Caco-2 (cell line): ENCODE data around the gene B4GALT4. TPM values are rescaled to one million over a fixed set of nuclear protein-coding genes. Genes with fewer than 3 reads are reported as not detected.

Source experiments
- BruUV-seq: library from RNA; stranded (reverse); fragments of 400-500 nt; replicated peaks from 2 replicates; lab custom pipeline; 2021; lab: Mats Ljungman, UMichigan
- CTCF ChIA-PET: fragments of 300-600 bp; sonication (Branson Sonifier 250); formaldehyde crosslinking; loops from one replicate; lab custom pipeline; 2022; ENCODE audit warnings: antibody characterized with exemption; lab: Charles Lee
- POLR2A ChIA-PET: fragments of 300-600 bp; sonication (Branson Sonifier 250); formaldehyde crosslinking; loops from one replicate; lab custom pipeline; 2022; ENCODE audit warnings: antibody characterized with exemption; lab: Charles Lee
- DNase-seq, 2 experiments: peaks; one replicate each; pipeline versions ENCODE4 v3.0.0 to v3.0.0-alpha.2; 2020 to 2022
- H3K27me3 ChIP-seq: replicated peaks from 2 replicates; pipeline ENCODE4 v1.6.0; 2011; ENCODE audit warnings: low read length; ENCODE audit not compliant: control insufficient read depth, insufficient read depth
- H3K36me3 ChIP-seq: 2 replicates; pipeline ENCODE4 v1.5.1; 2011; ENCODE audit warnings: low read length; ENCODE audit not compliant: control insufficient read depth, insufficient read depth
- H3K4me1 ChIP-seq: fragments of 250-450 bp; sonication (Bioruptor Pico); 2 replicates; pipeline ENCODE4 v1.5.1; 2020; ENCODE audit warnings: mild to moderate bottlenecking
- H3K4me3 ChIP-seq: 2 replicates; pipeline ENCODE4 v1.5.1; 2011; ENCODE audit warnings: low read depth, mild to moderate bottlenecking, control low read depth, low read length
- H3K9me3 ChIP-seq: fragments of 250-450 bp; sonication (Bioruptor Pico); 2 replicates; pipeline ENCODE4 v1.5.1; 2020; ENCODE audit warnings: mild to moderate bottlenecking, moderate library complexity
- H3K27ac Mint-ChIP-seq: one replicate; pipeline ENCODE4 v1.8.0; 2022; ENCODE audit warnings: mixed read lengths; ENCODE audit not compliant: unreplicated experiment
- H3K27me3 Mint-ChIP-seq: one replicate; pipeline ENCODE4 v1.8.0; 2022; ENCODE audit warnings: mixed read lengths; ENCODE audit not compliant: insufficient read depth, unreplicated experiment
- H3K36me3 Mint-ChIP-seq: one replicate; pipeline ENCODE4 v1.8.0; 2022; ENCODE audit warnings: mild to moderate bottlenecking, mixed read lengths; ENCODE audit not compliant: insufficient read depth, unreplicated experiment
- H3K4me1 Mint-ChIP-seq: one replicate; pipeline ENCODE4 v1.8.0; 2022; ENCODE audit warnings: low read depth, mixed read lengths; ENCODE audit not compliant: unreplicated experiment
- H3K4me3 Mint-ChIP-seq: one replicate; pipeline ENCODE4 v1.8.0; 2022; ENCODE audit warnings: mild to moderate bottlenecking, moderate library complexity, mixed read lengths; ENCODE audit not compliant: unreplicated experiment
- H3K9me3 Mint-ChIP-seq: one replicate; pipeline ENCODE4 v1.8.0; 2022; ENCODE audit warnings: mixed read lengths; ENCODE audit not compliant: unreplicated experiment
- intact Hi-C: fragments of 100-400 bp; cut with micrococcal nuclease; formaldehyde crosslinking; loops from one replicate; pipeline ENCODE4 v1.10.0; 2022; ENCODE audit not compliant: unreplicated experiment
- total RNA-seq: library from RNA; stranded (reverse); gene quantifications from 2 replicates; pipeline ENCODE4 v1.2.3, GENCODE V29; 2022
- TF ChIP-seq, protein P1 (sequence below), 2 experiments: fragments of 200-600 bp in 1 of 2; IDR thresholded peaks; 1 replicate in 1 of 2; 2 replicates in 1 of 2; pipeline versions ENCODE4 v1.5.1 to v1.8.0; 2011 to 2022; ENCODE audit warnings: antibody characterized with exemption in 1 of 2, control low read depth in 1 of 2, inconsistent platforms in 1 of 2, low read depth in 1 of 2, low read length in 1 of 2, mild to moderate bottlenecking in 1 of 2, moderate library complexity in 1 of 2; ENCODE audit not compliant: insufficient read depth in 1 of 2, severe bottlenecking in 1 of 2, unreplicated experiment in 1 of 2

The B4GALT4 gene
- total RNA-seq, 1 experiment from 2014 or later = 59.7 TPM

DNA sequence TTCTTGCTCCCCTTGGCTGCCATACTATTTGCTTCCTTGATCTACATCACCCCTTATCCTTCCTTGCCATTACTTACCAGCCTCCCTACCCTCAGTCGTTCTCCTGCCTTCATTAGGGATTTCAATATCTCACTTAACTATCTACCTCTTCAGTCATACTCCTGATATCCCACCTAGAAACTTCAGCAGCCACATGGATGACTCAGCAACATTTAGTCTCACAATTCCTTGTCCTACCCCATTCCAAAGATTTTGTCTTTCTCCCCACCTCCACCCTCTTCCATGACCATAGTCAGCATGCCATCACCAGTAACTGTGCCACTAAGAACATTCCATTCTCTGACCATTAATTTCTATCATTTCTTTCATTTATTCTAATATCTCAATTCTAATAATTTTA is 48.9 kb downstream of the B4GALT4 start:
- Mint-ChIP-seq H3K27me3 (no peaks in the 10 kb centered on the region), H3K36me3 (no peaks in the 10 kb centered on the region), H3K4me3 (no peak overlapping the region), H3K27ac (no peak overlapping the region), H3K9me3 (no peaks in the 10 kb centered on the region), H3K4me1 (peaks cover 14% of the 10 kb centered on the region)
- H3K36me3 ChIP-seq = no peaks in the 10 kb centered on the region
- ChIA-PET POLR2A (no interaction called here), CTCF (no interaction called here)
- H3K4me1 ChIP-seq = peaks cover 20% of the 10 kb centered on the region
- H3K9me3 ChIP-seq = no peaks in the 10 kb centered on the region
- no TSS peak for BruUV-seq
- no peak for DNase-seq
- no peaks in the 10 kb centered on the region for H3K27me3 ChIP-seq
- H3K4me3 ChIP-seq = no peak overlapping the region
- intact Hi-C loops = no loop called here
- TF ChIP-seq, protein P1, sequence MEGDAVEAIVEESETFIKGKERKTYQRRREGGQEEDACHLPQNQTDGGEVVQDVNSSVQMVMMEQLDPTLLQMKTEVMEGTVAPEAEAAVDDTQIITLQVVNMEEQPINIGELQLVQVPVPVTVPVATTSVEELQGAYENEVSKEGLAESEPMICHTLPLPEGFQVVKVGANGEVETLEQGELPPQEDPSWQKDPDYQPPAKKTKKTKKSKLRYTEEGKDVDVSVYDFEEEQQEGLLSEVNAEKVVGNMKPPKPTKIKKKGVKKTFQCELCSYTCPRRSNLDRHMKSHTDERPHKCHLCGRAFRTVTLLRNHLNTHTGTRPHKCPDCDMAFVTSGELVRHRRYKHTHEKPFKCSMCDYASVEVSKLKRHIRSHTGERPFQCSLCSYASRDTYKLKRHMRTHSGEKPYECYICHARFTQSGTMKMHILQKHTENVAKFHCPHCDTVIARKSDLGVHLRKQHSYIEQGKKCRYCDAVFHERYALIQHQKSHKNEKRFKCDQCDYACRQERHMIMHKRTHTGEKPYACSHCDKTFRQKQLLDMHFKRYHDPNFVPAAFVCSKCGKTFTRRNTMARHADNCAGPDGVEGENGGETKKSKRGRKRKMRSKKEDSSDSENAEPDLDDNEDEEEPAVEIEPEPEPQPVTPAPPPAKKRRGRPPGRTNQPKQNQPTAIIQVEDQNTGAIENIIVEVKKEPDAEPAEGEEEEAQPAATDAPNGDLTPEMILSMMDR (IDR thresholded peaks at IDR 0.05; ENCODE audit: insufficient read depth in 1 of 2, low read depth in 1 of 2, low read length in 1 of 2, severe bottlenecking in 1 of 2, unreplicated experiment in 1 of 2) = no peak

DNA sequence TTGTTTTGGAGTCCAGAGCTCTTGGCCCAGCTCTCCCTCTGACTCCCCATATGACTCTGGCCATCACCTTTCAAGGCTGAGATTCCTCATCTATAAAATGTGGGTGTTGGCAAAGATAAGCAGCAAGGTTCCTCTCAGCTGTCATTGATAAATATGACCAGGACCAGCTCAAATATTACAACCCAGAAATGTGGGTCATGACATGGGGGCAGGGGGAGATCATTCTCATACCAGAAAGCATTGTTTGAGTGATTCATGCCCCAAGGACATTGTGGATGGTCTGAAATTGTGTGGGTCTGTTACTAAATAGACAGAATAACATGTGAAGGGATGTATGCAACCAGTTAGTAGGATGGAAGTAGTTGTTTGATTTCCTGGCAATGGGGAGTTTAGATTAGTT is 53.4 kb downstream of the B4GALT4 start:
- ChIA-PET POLR2A (no interaction called here), CTCF (no interaction called here)
- Mint-ChIP-seq H3K9me3 (no peaks in the 10 kb centered on the region), H3K4me1 (peaks cover 35% of the 10 kb centered on the region), H3K27ac (no peak overlapping the region), H3K27me3 (no peaks in the 10 kb centered on the region), H3K36me3 (no peaks in the 10 kb centered on the region), H3K4me3 (no peak overlapping the region)
- no peak for DNase-seq
- no peaks in the 10 kb centered on the region for H3K36me3 ChIP-seq
- no peaks in the 10 kb centered on the region for H3K27me3 ChIP-seq
- TF ChIP-seq, protein P1 (IDR thresholded peaks at IDR 0.05; ENCODE audit: insufficient read depth in 1 of 2, low read depth in 1 of 2, low read length in 1 of 2, severe bottlenecking in 1 of 2, unreplicated experiment in 1 of 2) = no peak
- intact Hi-C loops = no loop called here
- H3K9me3 ChIP-seq = no peaks in the 10 kb centered on the region
- peaks cover 54% of the 10 kb centered on the region for H3K4me1 ChIP-seq
- no peak overlapping the region for H3K4me3 ChIP-seq
- no TSS peak for BruUV-seq

DNA sequence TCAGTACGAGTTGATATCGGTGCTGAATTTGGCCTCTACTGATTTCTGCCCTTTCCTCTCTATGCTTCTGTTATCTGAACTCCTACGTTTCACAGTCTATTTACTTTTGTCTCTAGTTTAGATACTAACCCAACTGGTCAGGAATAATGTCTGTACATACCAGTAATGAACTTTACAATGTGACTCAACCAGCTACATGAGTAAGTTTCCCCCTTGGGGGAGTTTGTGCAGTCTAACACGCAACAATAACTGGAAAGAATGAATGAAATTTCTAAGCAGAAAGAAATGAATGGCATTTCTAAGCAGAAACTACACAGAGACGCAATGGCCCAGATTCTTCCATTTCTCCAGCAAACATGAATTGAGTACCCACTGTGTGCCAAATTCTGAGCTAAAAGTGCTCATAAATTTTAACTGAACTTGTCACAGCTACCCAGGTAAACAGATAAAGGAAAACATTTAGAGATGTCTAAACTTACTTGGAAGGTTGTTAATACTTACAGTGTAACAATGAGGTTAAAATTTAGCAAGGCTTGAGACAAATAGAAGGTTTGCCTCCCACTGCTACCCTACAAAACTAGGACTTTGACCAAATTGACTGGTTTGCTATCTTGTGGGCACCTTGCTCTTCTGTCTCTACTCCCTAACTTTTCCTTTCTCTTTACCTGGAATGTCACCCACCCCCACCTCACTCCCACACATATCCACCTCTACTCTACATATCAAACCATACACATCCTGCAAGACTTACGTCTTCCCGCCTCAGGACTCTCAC is 55.7 kb downstream of the B4GALT4 start:
- Mint-ChIP-seq H3K4me3 (peak overlapping the region; percentile 14), H3K36me3 (no peaks in the 10 kb centered on the region), H3K27ac (peak overlapping the region; percentile 49), H3K4me1 (peaks cover 38% of the 10 kb centered on the region), H3K9me3 (no peaks in the 10 kb centered on the region), H3K27me3 (no peaks in the 10 kb centered on the region)
- TF ChIP-seq, protein P1 (IDR thresholded peaks at IDR 0.05; ENCODE audit: insufficient read depth in 1 of 2, low read depth in 1 of 2, low read length in 1 of 2, severe bottlenecking in 1 of 2, unreplicated experiment in 1 of 2) = no peak
- ChIA-PET POLR2A (interaction anchor here (0.6 to 0.8 kb wide), 3 partner anchors 26 to 56 kb away, joined by 3 to 11 read pairs (median 4); partner anchors contain the start of gene B4GALT4), CTCF (interaction anchor here (0.6 to 1.0 kb wide), 2 partner anchors 56 to 333 kb away, joined by 3 to 7 read pairs; partner anchors contain the start of gene B4GALT4)
- Histone ChIP-seq H3K9me3 (no peaks in the 10 kb centered on the region), H3K4me3 (no peak overlapping the region), H3K36me3 (no peaks in the 10 kb centered on the region), H3K4me1 (peaks cover 65% of the 10 kb centered on the region), H3K27me3 (no peaks in the 10 kb centered on the region)
- intact Hi-C loops = loop anchor here (1.0 kb wide), 4 partner anchors 24 to 55 kb away; partner anchors contain the start of gene B4GALT4
- DNase-seq = peak; percentile 58 to 62
- BruUV-seq = TSS peak; percentile 85
